ELF-1 (cell line): ENCODE measurements around the gene ZMYND8.
"Not testable (repeated sequence)": the region's sequence is repeated elsewhere in the genome, so short reads cannot be mapped to it uniquely, and the experiment has no call there.

Experiments used
- DNase-seq: peaks from one replicate; pipeline ENCODE4 v3.0.0-alpha.2; 2016; ENCODE audit warnings: low read depth, low spot score

ZMYND8 gene

DNA sequence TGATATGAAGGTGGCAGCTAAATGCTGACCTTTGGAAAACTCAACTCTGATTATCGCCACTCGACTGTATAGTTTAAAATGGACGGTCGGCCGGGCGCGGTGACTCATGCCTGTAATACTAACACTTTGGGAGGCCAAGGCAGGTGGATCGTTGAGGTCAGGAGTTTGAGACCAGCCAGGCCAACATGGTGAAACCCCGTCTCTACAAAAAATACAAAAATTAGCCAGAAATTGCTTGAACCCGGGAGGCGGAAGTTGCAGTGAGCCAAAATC is 151.7 kb downstream of the ZMYND8 start:
- DNase-seq, result not testable (repeated sequence)

DNA sequence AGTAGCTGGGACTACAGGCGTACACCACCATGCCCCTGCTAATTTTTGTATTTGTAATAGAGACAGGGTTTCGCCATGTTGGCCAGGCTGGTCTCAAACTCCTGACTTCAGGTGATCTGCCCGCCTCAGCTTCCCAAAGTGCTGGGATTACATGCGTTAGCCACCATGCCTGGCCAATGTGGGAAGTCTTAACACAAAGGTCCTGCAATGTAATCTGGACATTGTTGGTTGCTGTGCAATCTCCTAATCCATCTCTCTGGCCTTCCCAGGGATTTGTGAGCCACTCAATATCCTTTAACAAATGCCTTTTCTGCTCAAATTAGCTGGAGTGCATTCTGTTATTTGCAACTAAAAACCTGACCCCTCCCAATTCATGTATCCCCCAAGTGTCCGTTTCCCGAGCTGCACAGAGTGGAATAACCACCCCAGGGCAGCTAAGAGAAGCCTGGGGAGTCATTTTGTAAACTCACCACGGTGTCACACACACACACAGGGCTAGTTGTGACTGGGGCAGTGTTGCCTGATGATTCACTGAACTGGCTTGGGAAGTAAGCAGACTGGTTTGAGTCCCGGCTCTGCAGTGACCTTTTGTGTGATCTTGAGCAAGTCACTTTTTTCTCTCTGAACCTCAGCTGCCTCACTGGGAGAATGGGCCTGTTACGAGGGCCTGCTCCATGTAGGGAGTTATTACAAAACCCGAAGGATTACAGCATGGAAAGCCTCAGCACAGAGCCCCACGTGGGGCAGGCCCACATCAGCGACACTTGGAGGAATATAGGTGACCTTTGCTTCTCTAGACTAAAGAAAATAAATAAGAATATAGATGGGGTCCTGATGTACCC is 152.3 kb downstream of the ZMYND8 start:
- peak; percentile 67 for DNase-seq

DNA sequence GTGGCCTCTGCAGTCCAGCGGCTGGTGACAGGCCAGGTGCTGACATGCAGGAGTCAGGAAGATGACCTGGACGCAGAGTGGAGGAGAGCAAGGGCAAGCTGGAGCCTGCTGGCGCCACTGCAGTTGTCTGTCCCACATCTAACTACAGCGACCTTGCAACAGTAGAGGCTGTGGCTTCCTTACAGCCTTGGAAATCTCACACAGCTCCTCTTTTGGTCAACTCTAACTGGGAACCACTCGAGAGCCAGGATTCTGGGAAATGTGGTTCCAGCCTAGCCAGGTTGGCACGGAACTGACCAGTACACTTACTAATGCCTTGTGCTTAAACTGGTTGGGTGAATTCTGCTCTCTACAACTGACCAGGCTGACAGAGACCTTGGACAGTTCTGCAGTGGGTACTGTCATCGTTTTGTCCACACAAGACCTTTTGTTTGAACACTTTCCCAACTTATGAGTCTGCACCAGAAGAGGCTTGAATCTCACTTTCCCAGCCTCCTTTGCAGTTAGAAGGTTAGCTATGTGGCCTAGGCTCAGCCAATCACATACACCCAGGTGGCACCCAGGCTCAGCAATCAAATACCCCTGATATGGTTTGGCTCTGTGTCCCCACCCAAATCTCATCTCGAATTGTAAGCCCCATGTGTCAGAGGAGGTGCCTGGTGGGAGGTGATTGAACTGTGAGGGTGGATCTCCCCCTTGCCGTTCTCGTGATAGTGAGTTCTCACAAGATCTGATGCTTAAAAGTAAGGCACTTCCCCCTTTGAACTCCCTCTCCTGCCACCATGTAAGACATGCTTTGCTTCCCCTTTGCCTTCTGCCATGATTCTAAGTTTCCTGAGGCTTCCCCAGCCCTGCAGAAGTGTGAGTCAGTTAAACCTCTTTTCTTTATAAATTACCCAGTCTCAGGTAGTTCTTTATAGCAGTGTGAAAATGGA is 153.5 kb downstream of the ZMYND8 start:
- DNase-seq, result no peak

DNA sequence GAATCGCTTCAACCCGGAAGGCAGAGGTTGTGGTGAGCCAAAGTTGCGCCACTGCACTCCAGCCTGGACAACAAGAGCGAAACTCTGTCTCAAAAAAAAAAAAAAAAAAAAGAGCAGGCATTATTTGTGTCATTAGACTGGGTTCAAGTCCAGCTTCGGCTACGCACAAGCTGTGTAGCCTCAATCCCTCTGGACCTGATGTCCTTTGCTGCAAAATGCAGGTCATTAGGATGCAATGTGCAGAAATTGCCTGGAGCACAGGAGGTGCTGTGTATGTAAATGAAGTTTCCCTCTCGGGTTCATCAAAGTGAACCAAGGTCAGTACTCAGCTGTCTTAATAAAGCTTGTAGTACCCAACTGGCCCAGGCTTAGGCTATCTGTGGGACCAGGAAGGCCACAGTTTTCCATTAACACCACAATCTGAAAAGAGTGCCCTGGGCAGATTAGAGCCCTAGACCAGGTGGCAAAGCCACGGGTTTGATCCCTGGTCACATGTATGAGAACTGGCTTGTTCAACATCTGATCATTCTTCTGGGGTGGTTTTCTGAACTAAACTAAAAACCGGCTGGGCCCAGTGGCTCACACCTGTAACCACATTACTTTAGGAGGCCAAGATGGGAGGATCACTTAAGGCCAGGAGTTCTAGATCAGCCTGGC is 155.3 kb downstream of the ZMYND8 start:
- DNase-seq, result peak; percentile 29

DNA sequence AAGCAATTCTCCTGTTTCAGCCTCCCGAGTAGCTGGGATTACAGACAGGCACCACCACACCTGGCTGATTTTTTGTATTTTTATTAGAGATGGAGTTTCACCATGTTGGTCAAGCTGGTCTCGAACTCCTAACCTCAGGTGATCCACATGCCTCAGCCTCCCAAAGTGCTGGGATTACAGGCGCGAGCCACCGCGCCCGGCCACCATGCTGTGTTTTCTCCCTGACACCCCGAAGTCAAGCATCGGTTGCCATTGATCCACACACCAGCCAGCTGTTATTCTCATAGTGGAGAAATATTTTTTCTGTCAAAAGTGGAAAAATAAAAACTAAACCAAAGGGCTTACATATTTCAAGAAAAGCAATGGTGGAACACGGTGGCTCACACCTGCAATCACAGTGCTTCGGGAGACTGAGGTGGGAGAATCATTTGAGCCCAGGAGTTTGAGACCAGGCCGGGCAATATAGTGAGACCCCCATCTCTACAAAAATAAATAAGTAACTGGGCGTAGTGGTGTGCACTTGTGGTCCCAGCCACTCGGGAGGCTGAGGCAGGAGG is 157.4 kb downstream of the ZMYND8 start:
- DNase-seq, result no peak

DNA sequence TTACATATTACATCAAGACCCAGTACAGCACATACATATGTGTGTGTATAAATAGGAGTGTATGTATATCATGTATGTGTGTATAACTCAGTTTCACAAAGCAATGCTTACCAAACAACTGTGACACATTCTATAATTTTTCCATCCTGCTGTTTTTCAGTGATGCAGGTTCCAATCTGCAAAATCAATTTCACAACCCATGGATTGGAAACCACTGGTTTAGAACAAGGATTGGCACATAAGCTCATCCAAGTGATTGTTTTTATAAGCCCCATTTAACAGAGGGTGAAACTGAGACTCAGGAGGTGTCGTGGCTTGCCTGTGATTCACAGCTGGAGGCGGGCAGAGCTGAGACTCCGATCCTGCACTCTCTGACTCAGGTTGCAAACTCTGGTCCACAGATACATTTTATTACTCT is 158.2 kb downstream of the ZMYND8 start:
- no peak for DNase-seq

DNA sequence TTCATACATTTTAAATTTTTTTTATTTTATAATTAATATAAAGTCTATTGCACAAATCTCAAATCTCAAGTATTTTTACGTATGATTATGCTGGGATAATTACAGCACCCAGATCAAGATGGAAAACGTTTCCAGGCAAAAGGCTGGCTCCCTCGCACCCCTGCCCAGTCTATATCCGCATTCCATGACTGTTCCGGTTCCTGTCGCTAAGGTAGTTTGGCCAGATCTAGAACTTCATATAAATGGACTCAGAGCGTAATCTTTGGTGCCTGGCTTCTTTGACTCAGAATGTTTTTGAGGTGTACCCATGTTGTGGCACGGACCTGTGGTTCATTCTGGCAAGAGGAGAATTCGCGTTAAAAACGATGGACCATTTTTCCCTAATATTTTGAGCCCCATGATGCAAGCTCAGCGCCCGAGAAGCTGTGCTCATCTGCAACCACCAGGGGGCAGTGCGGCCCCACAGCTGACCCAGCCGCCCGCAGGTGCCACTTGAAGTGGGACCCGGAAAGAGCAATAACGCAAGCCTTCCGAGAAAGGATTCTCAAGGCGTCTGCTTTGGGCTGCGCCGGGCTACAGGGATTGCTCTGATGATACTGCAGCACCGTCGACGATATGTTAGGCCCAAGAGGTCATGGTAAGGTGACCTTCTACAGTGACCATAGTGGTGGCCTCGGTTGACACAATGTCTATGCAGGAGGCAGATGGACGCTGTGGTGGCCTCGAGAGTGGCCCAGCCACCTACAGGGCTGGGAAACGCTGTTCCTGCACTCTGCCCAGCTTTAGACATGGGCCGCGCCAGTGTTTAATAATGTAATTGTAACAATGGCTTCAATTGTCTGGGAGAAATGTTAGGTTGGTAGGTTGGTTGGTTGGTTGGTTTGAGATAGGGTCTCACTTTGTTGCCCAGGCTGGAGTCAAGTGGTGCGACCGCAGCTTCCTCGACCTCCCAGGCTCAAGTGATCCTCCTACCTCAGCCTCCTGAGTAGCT is 160.1 kb downstream of the ZMYND8 start:
- peak; percentile 87 for DNase-seq

DNA sequence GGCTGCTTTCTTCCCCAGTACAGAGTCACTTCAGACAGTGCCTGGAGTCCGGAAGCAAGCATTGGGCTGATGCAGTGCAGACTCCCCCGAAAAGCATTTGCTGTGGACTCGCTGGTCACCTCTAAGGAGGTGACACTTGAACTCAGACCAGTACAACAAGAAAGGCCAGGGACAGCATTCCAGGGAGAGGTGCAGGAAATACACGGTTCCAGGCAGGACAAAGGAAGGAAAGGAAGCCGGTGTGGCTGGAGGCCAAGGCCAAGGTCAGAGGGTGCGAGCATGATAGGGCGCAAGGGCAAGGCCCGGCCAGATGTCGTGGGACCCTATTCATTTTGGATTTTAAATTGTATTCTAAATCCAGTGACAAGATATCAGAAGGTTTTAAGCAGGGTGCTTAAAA is 160.9 kb downstream of the ZMYND8 start:
- DNase-seq, result no peak

DNA sequence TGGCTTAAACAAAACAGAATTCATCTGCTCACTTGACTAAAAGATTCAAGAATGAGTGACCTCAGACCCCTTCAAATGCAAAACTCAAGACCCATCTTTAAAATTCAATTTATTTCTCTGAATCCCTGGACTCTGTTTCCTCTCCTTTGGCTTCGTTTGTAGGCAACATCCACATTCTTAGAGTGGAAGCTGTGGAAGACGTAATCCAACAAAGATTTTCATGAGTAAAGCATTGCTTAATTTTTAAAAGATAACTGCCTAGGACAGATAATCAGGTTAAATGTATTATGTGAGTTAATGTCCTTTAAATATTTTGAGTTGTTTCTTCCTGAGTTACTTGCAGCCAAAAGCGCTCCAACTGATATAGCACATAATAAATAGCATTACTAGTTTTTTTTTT is 164.5 kb downstream of the ZMYND8 start:
- DNase-seq, result no peak

DNA sequence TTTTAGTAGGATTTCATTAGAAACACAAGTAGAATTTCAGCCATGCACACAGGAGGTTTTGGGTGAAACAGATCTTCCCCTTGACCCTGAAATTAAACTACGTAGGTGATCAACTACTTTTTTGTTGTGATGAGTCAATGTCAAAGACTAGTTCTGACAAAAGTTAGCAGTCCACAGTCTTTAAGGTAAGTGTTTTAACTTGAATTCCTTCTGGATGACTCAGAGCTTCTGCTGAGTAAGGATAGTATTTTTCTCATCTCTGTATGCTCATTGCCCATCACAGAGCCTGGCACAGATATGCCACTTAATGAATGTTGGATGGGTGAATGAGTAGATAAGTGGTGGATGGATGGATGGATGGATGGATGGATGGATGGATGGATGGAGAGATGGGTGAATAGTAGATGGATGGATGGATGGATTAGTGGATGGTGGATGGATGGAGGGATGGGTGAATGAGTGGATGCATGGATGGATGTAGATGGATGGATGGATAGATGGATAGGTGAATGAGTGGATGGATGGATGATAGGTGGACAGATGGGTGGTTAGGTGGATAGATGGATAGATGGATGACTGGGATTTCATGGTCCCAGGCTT is 165.3 kb downstream of the ZMYND8 start:
- DNase-seq, result no peak

DNA sequence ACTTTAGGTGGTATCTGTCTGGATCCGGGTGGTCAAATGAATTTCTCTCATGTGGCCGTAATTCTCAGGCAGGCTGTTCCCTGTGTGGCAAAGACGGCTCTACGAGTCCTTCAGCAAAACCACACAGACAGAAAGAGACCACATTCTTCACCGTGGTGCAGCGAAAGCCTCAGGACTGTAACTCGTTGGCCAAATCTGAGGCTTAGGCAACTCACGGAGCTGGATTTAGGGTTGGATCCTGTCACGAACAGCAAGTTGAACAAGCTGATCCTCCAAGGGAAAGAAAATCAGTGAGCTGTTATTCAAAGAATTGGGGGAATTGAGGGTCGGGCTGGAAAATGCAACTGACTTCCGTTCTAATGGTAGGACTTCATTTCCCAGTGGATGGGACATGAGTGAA is 167.4 kb downstream of the ZMYND8 start:
- no peak for DNase-seq

DNA sequence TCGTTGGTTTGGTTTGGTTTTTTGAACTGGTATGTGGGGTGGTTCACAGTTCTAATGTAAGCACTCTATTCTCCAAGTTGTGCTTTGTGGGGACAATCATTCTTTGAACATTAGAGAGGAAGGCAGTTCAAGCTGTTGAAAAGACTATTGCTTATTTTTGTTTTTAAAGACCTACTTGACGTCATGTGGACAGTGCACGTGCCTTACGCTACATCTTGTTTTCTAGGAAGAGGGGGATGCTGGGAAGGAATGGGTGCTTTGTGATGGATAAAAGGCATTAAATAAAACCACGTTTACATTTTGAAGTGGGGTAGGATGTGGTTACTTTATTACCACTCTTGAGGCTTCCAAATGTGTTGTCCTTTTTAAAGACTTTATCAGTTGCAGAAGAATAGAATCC is 168.0 kb downstream of the ZMYND8 start:
- no peak for DNase-seq

DNA sequence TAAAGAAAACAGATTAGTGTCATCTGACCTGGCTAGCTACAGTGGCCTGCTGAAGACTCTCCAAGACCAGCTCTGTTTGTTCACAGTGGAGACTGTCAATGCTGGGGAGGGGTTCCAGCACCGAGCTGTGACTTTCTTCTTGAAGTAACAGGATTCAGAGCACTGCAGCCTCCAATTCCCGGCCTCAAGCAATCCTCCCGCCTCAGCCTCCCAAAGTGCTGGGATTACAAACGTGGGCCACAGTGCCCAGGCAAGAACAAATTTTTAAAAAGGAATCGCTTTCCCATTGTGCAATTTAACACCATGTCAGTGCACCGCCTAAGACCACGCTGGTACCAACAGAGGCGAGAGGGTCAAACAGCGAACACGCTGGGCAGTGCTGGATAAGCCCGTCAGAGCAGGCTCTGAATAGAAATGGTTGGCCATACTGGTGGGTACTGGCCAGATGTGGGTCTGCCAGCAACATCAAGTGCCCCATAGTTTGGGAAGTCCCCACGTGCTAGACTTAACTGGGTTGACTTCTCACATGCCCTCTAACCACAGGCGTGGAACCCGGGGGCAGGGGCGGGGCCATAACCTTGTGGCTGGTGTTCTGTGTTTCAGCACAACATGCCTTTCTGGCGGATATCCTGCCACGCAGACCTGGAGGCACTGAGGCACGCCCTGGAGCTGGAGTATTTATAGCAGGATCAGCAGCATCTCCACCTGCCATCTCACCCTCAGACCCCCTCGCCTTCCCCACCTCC is 168.9 kb downstream of the ZMYND8 start:
- no peak for DNase-seq

DNA sequence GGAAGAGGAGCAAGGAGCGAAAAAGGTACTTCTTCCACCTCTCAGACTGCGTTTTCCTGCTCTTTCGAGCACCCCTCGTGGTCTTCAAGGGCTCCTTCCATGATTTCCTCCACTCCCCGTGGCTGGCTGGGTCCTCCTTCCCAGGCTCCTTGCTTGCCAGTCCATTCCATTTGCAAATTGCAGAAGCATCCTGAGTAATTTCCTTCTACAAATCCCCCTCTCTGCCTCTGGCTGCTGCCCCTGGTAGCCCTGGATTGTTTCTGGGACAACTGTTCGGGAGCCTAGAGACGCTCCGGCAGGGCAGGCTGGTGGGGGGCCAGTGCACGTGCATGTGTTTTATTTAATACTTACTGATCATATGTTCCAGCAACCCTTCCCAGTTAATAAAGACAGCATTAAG is 173.1 kb downstream of the ZMYND8 start:
- DNase-seq, result no peak

DNA sequence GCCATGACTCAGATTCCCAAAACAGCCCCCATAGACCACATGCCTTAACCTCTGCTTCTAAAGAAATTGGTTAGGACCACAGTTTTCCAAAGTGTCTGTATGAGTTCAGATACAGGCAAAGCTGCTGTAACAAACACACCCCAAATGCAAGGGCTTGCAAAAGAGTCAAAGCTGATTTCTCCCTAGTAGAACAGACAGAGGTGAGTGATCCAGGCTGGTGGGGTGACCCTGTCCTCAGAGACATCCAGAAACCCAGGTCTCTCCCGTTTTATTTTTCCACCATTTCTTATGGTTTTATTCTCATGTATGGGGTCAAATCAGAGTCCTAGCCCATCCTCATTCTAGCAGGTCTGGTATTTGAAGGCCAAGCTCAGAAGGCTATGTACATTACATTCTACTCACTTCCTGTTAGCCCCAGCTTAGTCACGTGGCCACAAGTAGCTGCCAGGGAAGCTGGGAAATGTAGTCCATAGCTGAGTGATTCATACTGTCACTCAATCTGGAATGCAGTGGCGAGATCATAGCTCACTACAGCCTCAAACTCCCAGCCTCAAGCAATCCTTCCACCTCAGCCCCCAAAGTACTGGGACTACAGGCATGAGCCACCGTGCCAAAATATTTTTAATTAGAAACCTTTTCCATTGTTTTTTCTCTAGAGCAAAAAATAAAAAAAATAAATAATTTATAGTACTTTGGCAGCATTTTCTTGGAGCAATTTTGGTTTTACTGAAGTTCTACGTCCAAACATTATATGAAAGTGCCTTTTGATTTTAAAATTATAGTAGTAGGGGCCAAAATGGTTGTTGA is 175.2 kb downstream of the ZMYND8 start:
- DNase-seq, result peak; percentile 62

DNA sequence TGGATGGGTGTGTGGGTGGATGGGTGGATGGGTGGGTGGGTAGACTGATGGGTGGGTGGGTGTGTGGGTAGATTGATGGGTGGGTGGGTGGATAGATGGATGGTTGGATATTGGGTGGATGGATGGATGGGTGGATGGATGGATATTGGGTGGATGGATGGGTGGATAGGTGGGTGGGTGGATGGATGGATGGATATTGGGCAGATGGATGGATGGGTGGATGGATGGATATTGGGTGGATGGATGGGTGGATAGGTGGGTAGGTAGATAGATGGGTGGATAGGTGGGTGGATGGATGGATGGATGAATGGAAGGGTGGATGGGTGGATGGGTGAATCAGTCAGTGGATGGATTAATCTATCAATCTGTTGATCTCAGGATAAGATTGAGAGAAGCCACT is 177.2 kb downstream of the ZMYND8 start:
- no peak for DNase-seq

DNA sequence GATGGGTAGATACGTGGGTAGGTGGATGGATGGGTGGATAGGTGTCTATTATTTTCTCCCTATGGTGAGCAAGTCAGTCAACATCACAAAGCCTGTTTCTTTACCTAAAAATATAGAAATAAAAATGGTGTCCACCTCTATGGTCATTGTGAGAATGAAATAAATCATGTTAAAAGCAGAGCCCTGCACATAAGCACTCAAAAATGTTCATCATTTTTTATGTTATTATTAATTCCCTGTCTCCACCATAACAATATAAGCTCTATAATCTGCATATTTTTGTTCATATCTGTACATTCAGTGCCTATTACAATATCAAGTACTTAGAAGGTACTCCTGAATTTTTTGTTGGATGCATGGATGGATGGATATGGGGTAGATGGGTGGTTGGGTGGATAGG is 177.6 kb downstream of the ZMYND8 start:
- no peak for DNase-seq

DNA sequence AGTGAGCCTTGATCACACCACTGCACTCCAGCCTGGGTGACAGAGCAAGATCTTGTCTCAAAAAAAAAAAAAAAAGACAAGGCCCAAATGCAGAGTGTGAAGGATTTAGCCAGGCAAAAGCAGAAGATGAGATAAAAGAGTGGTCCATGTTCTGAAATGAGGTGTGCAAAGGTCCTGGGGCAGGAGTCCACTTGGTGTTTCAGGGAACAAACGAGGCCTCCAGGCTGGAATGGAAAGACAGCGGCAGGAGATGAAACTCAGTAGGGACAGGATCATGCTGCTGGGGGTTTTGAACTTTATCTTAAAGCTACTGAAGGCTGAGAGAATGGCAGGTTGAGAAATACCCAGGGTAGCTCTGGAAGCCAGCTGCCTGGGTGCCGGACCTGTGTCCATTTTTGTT is 178.2 kb downstream of the ZMYND8 start:
- no peak for DNase-seq

DNA sequence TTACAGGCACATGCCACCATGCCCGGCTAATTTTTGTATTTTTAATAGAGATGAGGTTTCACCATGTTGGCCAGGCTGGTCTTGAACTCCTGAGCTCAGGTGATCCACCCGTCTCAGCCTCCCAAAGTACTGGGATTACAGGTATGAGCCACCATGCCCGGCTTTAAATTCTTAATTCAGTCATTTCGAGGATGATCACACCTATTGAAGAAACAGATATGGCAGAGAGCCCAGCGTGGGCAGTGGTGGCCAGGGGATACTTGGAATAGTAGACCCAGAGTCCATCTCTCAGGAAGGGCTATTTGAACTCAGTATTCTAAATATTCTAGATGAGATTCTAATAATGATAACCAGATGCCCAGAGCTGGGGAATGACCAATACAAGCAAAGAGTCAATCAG is 180.3 kb downstream of the ZMYND8 start:
- DNase-seq, result not testable (repeated sequence)
